ENCODE measurements around the gene CTNNA2. TPM values are rescaled to one million over a fixed set of nuclear protein-coding genes. Genes with fewer than 3 reads are reported as not detected.
A peak's percentile ranks its signal among the peaks of the same experiment; 100 is the strongest.

The CTNNA2 gene
- total RNA-seq, 2 experiments from 2014 or later, result not detected

DNA sequence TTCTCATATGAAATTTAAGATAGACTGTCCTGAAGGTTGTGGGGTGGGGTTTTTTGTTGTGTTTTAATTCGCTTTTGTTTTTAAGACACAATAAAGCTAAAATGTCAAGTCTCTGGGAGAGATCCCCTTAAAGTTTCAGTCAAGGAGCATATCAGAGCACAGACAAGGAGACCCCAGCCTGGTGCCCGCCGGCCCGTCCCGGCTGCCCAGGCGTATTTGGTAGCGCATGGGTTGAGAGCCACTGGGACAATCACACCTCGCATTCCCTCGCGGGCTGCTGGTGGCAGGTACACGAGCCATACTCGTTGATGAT is 789.1 kb downstream of the CTNNA2 start:
- no peak for ATAC-seq
- Mint-ChIP-seq H3K4me3 (no peak overlapping the region), H3K9me3 (ENCODE audit: low read depth) (peaks cover 1% of the 10 kb centered on the region), H3K36me3 (peaks cover 6% of the 10 kb centered on the region), H3K27ac (peak overlapping the region; percentile 57), H3K27me3 (peaks cover 41% of the 10 kb centered on the region), H3K4me1 (no peaks in the 10 kb centered on the region)
- CTCF ChIA-PET, result no interaction called here
- DNase-seq, result no peak

DNA sequence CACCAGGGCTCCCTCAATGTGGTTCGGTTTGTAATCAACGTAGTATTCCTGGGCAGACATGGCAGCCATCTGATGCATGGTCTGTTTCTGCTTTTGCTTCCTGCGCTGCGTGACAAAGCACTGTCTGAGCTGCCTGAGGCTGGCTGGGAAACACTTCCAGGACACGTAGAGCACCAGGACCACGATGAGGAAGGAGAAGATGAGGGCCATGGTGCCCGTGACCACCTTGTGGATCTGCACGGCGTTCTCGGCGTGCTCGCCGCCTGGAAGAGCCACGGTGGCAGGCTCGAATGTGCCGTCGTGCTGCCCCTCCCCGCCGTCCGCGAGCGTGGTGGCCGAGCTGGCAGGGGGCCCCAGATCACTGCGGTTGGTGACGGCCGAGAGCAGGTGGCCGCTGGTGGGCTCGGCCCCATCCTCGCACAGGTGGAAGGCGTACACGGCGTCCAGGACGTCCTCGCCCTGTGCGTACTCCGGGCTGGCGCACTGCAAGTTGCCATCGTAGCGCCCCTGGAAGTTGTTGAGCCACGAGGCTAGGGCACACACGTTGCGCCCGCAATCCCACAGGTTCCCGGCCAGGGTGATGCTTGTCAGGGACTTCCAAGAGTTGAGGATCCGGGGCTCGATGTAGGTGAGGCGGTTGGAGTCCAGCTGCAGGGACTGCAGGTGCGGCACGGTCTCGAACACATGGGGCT is 789.6 kb downstream of the CTNNA2 start:
- H3K4me3 Mint-ChIP-seq, result no peak overlapping the region
- peaks cover 3% of the 10 kb centered on the region for H3K9me3 Mint-ChIP-seq (ENCODE audit: low read depth)
- H3K27me3 Mint-ChIP-seq, result peaks cover 41% of the 10 kb centered on the region
- no peaks in the 10 kb centered on the region for H3K4me1 Mint-ChIP-seq
- CTCF ChIA-PET, result no interaction called here
- ATAC-seq, result no peak
- peak overlapping the region; percentile 57 for H3K27ac Mint-ChIP-seq
- H3K36me3 Mint-ChIP-seq, result peaks cover 6% of the 10 kb centered on the region
- DNase-seq, result no peak

- ATAC-seq (no peak), DNase-seq (no peak)
- Mint-ChIP-seq H3K27ac (no peak overlapping the region), H3K4me3 (no peak overlapping the region), H3K9me3 (ENCODE audit: low read depth) (peaks cover 3% of the 10 kb centered on the region), H3K36me3 (peaks cover 6% of the 10 kb centered on the region), H3K27me3 (peaks cover 41% of the 10 kb centered on the region), H3K4me1 (no peaks in the 10 kb centered on the region)
- CTCF ChIA-PET, result no interaction called here
Observed at GRCh38 chr2:80303006-80303908, 790.4 kb downstream of the CTNNA2 start.

- Mint-ChIP-seq H3K27me3 (peaks cover 41% of the 10 kb centered on the region), H3K4me1 (no peaks in the 10 kb centered on the region), H3K27ac (no peak within 1 kb of the TSS), H3K36me3 (peaks cover 6% of the 10 kb centered on the region), H3K9me3 (ENCODE audit: low read depth) (peaks cover 3% of the 10 kb centered on the region), H3K4me3 (no peak within 1 kb of the TSS)
- DNase-seq (no peak), ATAC-seq (no peak)
- CTCF ChIA-PET, result no interaction called here
Observed at GRCh38 chr2:80303909-80304837, 791.3 kb downstream of the CTNNA2 start, which contains the start of gene LRRTM1. Gene LRRTM1 (minus strand): TSS chr2:80304752. CDS start chr2:80303819, 933 bp downstream.

- H3K36me3 Mint-ChIP-seq, result no peaks in the 10 kb centered on the region
- peaks cover 8% of the 10 kb centered on the region for H3K9me3 Mint-ChIP-seq (ENCODE audit: low read depth)
- no peak overlapping the region for H3K27ac Mint-ChIP-seq
- H3K27me3 Mint-ChIP-seq, result no peaks in the 10 kb centered on the region
- ATAC-seq, result no peak
- no peak for DNase-seq
- no peak overlapping the region for H3K4me3 Mint-ChIP-seq
- CTCF ChIA-PET, result no interaction called here
- H3K4me1 Mint-ChIP-seq, result no peaks in the 10 kb centered on the region
Observed at GRCh38 chr2:80311304-80311703, 798.5 kb downstream of the CTNNA2 start.

DNA sequence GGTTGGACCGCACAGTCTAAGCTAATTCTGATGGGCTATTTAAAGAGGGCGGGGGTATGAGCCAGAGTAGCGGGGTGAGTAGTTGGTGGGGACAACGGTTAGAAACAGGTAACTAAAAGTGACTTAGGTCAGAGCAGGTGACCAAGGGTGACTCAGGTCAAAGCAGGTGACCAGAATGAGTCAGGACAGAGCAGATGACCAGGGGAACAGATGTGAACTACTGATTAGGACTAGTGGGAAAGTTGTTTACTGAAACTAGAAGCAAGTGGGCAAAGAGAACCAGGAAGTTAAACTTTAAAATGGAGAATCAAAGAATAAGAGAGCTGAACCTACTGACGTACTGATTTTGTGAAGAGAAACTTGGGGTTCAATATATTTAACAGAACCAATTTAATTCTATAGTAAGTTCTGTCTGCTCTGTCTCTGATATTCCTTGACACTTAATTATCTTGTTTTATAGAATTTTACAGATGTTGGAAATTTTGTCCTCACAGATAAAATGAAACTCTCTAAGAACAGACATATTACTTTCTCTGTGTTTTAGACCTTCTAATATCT is 799.5 kb downstream of the CTNNA2 start:
- Mint-ChIP-seq H3K4me1 (no peaks in the 10 kb centered on the region), H3K27ac (no peak overlapping the region), H3K36me3 (no peaks in the 10 kb centered on the region), H3K9me3 (ENCODE audit: low read depth) (peaks cover 7% of the 10 kb centered on the region), H3K27me3 (no peaks in the 10 kb centered on the region), H3K4me3 (no peak overlapping the region)
- DNase-seq (no peak), ATAC-seq (no peak)
- CTCF ChIA-PET, result no interaction called here

DNA sequence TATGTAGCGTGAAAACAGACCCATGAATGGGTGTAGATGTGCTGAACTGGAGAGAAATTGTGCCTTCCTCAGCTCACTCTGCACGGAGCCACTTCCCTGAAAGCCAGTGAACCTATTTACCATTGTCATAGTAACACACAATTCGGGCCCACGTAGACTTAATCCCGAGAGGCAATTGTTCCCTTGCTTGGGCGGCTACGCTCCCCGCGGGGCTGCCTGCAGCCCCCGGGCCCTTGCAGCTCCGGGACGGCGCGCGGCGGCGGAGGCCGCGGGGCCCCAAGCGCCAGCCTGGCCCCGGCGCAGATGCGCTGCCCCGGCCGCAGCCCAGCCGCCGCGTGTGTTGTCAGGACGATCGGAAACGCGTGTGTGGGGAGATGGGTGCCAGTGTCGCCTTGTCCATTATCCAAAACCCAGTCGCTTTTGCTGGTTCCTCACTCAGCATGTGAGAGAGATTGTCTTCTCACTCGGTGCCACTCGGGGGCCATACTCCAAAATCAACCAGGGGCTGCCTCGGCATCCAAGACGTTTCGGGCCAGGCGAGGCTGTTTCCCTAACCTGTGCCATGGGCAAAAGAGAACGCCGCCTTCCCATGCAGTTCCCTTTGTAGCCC is 809.6 kb downstream of the CTNNA2 start:
- Mint-ChIP-seq H3K27ac (no peak overlapping the region), H3K27me3 (peaks cover 3% of the 10 kb centered on the region), H3K9me3 (ENCODE audit: low read depth) (no peaks in the 10 kb centered on the region), H3K36me3 (no peaks in the 10 kb centered on the region), H3K4me3 (no peak overlapping the region), H3K4me1 (no peaks in the 10 kb centered on the region)
- DNase-seq (no peak), ATAC-seq (no peak)
- CTCF ChIA-PET, result no interaction called here

DNA sequence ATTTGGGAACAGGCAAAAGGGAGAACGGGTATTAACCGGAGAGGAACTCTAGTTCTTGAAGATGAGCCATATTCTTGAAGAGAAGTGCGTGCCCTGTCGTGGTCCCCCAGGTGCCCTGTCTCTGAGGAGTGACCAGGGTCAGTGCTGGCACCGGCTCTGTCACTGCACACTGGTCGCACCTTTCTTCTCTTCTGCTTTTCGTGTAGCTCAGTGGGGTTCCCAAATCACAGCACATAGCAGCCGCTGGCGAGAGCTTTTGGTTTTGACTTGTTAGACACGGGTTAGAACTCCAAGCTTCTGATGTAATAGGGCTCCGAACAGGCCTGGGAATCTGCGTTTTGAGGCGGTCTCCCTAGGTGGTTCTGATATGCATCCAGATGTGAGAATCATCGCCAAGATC is 810.1 kb downstream of the CTNNA2 start:
- H3K27me3 Mint-ChIP-seq, result peaks cover 3% of the 10 kb centered on the region
- H3K4me3 Mint-ChIP-seq, result no peak overlapping the region
- no peak for ATAC-seq
- H3K4me1 Mint-ChIP-seq, result no peaks in the 10 kb centered on the region
- H3K36me3 Mint-ChIP-seq, result no peaks in the 10 kb centered on the region
- no peak overlapping the region for H3K27ac Mint-ChIP-seq
- no peaks in the 10 kb centered on the region for H3K9me3 Mint-ChIP-seq (ENCODE audit: low read depth)
- no peak for DNase-seq
- CTCF ChIA-PET, result no interaction called here

GRCh38 chr2:80323610-80324009 is 810.8 kb downstream of the CTNNA2 start:
- CTCF ChIA-PET, result no interaction called here
- DNase-seq (no peak), ATAC-seq (no peak)
- no peak overlapping the region for H3K27ac Mint-ChIP-seq
- no peak overlapping the region for H3K4me3 Mint-ChIP-seq
- no peaks in the 10 kb centered on the region for H3K36me3 Mint-ChIP-seq
- H3K9me3 Mint-ChIP-seq (ENCODE audit: low read depth), result no peaks in the 10 kb centered on the region
- H3K4me1 Mint-ChIP-seq, result no peaks in the 10 kb centered on the region
- H3K27me3 Mint-ChIP-seq, result peaks cover 3% of the 10 kb centered on the region

GRCh38 chr2:80324525-80324924 is 811.7 kb downstream of the CTNNA2 start:
- no peaks in the 10 kb centered on the region for H3K9me3 Mint-ChIP-seq (ENCODE audit: low read depth)
- H3K4me3 Mint-ChIP-seq, result no peak overlapping the region
- no peak for ATAC-seq
- peaks cover 3% of the 10 kb centered on the region for H3K27me3 Mint-ChIP-seq
- no peak overlapping the region for H3K27ac Mint-ChIP-seq
- no peak for DNase-seq
- H3K4me1 Mint-ChIP-seq, result no peaks in the 10 kb centered on the region
- CTCF ChIA-PET, result no interaction called here
- no peaks in the 10 kb centered on the region for H3K36me3 Mint-ChIP-seq

GRCh38 chr2:80326214-80326613 is 813.4 kb downstream of the CTNNA2 start:
- CTCF ChIA-PET, result no interaction called here
- no peak for ATAC-seq
- H3K4me1 Mint-ChIP-seq, result no peaks in the 10 kb centered on the region

GRCh38 chr2:80326861-80327260 is 814.0 kb downstream of the CTNNA2 start:
- Mint-ChIP-seq H3K27me3 (peaks cover 3% of the 10 kb centered on the region), H3K9me3 (ENCODE audit: low read depth) (no peaks in the 10 kb centered on the region), H3K4me3 (no peak overlapping the region), H3K36me3 (no peaks in the 10 kb centered on the region), H3K4me1 (no peaks in the 10 kb centered on the region), H3K27ac (no peak overlapping the region)
- CTCF ChIA-PET, result no interaction called here
- ATAC-seq (no peak), DNase-seq (no peak)

More at GRCh38 chr2:80326214-80326613, 813.4 kb downstream of the CTNNA2 start:
- DNase-seq, result no peak
- H3K36me3 Mint-ChIP-seq, result no peaks in the 10 kb centered on the region
- H3K9me3 Mint-ChIP-seq (ENCODE audit: low read depth), result no peaks in the 10 kb centered on the region
- no peak overlapping the region for H3K4me3 Mint-ChIP-seq
- H3K27ac Mint-ChIP-seq, result no peak overlapping the region
- peaks cover 3% of the 10 kb centered on the region for H3K27me3 Mint-ChIP-seq

GRCh38 chr2:80328159-80328571 is 815.3 kb downstream of the CTNNA2 start:
- H3K27ac Mint-ChIP-seq, result no peak overlapping the region
- H3K4me1 Mint-ChIP-seq, result no peaks in the 10 kb centered on the region
- no peak overlapping the region for H3K4me3 Mint-ChIP-seq
- no peaks in the 10 kb centered on the region for H3K36me3 Mint-ChIP-seq
- CTCF ChIA-PET, result no interaction called here
- peaks cover under 1% of the 10 kb centered on the region for H3K9me3 Mint-ChIP-seq (ENCODE audit: low read depth)
- ATAC-seq (no peak), DNase-seq (no peak)
- no peaks in the 10 kb centered on the region for H3K27me3 Mint-ChIP-seq
